Small intestine (tissue), 7 donors: ENCODE results near the gene DMKN. TPM values are rescaled to one million over a fixed set of nuclear protein-coding genes. Genes with fewer than 3 reads are reported as not detected.

Experiments used
- DNase-seq, 2 donors: peaks; one replicate each; pipeline versions ENCODE4 v3.0.0 to v3.0.0-alpha.2; 2013
- FAIRE-seq: peaks from 2 replicates; lab custom pipeline; 2012; peaks lifted over from hg19 to GRCh38; lab: Jason Lieb, UNC
- H3K27ac ChIP-seq, 3 donors: one replicate each; pipeline ENCODE4 v1.5.1; 2013; ENCODE audit warnings: low read length in 2 of 3, mild to moderate bottlenecking in 2 of 3, control low read depth in 1 of 3, inconsistent platforms in 1 of 3, low read depth in 1 of 3, moderate library complexity in 1 of 3
- H3K27me3 ChIP-seq, 3 donors: one replicate each; pipeline ENCODE4 v1.6.1; 2013; ENCODE audit warnings: low read length in 3 of 3, inconsistent platforms in 1 of 3; ENCODE audit not compliant: control insufficient read depth in 3 of 3, insufficient read depth in 3 of 3
- H3K36me3 ChIP-seq, 3 donors: one replicate each; pipeline ENCODE4 v1.6.1; 2013; ENCODE audit warnings: low read length in 3 of 3, inconsistent platforms in 1 of 3, low read depth in 1 of 3, mild to moderate bottlenecking in 1 of 3, moderate library complexity in 1 of 3; ENCODE audit not compliant: control insufficient read depth in 3 of 3, insufficient read depth in 2 of 3
- H3K4me1 ChIP-seq, 3 donors: one replicate each; pipeline ENCODE4 v1.6.1; 2013; ENCODE audit warnings: low read length in 2 of 3, inconsistent platforms in 1 of 3, low read depth in 1 of 3, mild to moderate bottlenecking in 1 of 3, moderate library complexity in 1 of 3; ENCODE audit not compliant: control insufficient read depth in 3 of 3, insufficient read depth in 2 of 3
- H3K4me3 ChIP-seq, 3 donors: one replicate each; pipeline ENCODE4 v1.5.1; 2013; ENCODE audit warnings: low read length in 3 of 3, control low read depth in 1 of 3, inconsistent platforms in 1 of 3, low read depth in 1 of 3, mild to moderate bottlenecking in 1 of 3, moderate library complexity in 1 of 3
- H3K9me3 ChIP-seq, 2 donors: one replicate each; pipeline ENCODE4 v1.6.1; 2013; ENCODE audit warnings: low read depth in 1 of 2, low read length in 1 of 2; ENCODE audit not compliant: control insufficient read depth in 2 of 2, insufficient read depth in 1 of 2
- WGBS, 3 donors: extraction: QIAGEN DNeasy Blood & Tissue Kit; methylation state at CpG; one replicate each; pipeline ENCODE4 v1.1.7; 2013; 5-methylcytosine and 5-hydroxymethylcytosine counted together
- polyA plus RNA-seq, 4 donors: library from polyadenylated mRNA; stranded (reverse) in 3 of 4; unstranded in 1 of 4; fragments of 200-250 nt in 3 of 4; fragments of 120-200 nt in 1 of 4; gene quantifications; one replicate each; pipeline versions ENCODE4 v1.2.1 to v1.2.3, GENCODE V29; 2013
- donor health status: healthy with polysubstance abuse.
- donor health status: control.
- donor health status: control.
- donor health status: Bipolar disorder and iron deficiency.
- donor health status: healthy.

DMKN gene
- polyA plus RNA-seq, 4 donors: 4.7 to 36.9 (median 7.6) TPM; not detected in 1

DNA sequence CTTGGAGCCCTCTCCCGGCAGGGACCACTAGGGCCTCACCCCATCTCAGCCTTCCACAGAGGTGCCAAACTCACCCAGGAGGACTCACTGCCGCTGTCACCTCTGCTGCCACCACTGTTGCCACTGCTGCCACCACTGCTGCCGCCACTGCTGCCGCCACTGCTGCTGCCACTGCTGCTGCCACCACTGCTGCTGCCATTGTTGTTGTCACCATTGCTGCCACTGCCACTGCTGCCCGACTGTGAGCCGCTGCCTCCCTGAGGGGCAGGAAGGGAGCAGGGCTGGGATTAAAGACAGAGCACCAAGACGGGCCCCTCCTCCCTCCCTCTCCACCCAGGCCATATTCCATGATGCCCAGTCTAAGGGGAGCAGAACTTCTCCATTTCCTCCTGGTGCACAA lies 2.1 kb downstream of the DMKN start:
- Histone ChIP-seq H3K36me3 (peaks cover 0 to 2% (median 0%) of the 10 kb centered on the region in 3 donors), H3K9me3 (no peaks in the 10 kb centered on the region), H3K27ac (no peak overlapping the region), H3K4me3 (no peak overlapping the region), H3K27me3 (peaks cover 0 to 37% (median 13%) of the 10 kb centered on the region in 3 donors), H3K4me1 (peaks cover 0 to 6% (median 0%) of the 10 kb centered on the region in 3 donors)
- no peak for FAIRE-seq
- 67 to 73% (median 73%) methylated on average over 5 to 7 of the region's 7 CpGs for WGBS, 3 donors
- DNase-seq: no peak

DNA sequence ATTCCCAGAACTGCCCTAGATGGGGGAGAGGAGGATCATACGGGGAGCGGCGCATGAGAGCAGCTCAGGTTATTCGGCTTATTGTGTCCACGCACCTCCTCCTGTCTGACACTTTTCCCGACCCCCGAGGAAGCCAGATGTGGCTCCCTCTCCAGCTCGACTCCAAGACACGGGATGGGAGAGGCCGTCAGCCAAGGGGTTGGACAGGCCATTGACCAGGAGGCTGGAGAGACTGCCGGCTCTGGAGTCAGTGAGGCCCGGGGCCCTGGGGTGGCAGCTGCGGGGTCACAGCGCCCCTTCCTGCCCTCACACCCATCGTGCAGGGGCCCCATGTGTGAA lies 2.9 kb downstream of the DMKN start:
- FAIRE-seq (no peak), DNase-seq (no peak)
- Histone ChIP-seq H3K4me1 (peaks cover 0 to 6% (median 0%) of the 10 kb centered on the region in 3 donors), H3K9me3 (no peaks in the 10 kb centered on the region), H3K36me3 (peaks cover 0 to 3% (median 0%) of the 10 kb centered on the region in 3 donors), H3K4me3 (peak overlapping the region in 1 of 3 donors; percentile 52), H3K27me3 (peaks cover 0 to 37% (median 13%) of the 10 kb centered on the region in 3 donors), H3K27ac (no peak overlapping the region)
- 5 to 13% (median 9%) methylated on average over 14 to 15 of the region's 15 CpGs for WGBS, 3 donors

DNA sequence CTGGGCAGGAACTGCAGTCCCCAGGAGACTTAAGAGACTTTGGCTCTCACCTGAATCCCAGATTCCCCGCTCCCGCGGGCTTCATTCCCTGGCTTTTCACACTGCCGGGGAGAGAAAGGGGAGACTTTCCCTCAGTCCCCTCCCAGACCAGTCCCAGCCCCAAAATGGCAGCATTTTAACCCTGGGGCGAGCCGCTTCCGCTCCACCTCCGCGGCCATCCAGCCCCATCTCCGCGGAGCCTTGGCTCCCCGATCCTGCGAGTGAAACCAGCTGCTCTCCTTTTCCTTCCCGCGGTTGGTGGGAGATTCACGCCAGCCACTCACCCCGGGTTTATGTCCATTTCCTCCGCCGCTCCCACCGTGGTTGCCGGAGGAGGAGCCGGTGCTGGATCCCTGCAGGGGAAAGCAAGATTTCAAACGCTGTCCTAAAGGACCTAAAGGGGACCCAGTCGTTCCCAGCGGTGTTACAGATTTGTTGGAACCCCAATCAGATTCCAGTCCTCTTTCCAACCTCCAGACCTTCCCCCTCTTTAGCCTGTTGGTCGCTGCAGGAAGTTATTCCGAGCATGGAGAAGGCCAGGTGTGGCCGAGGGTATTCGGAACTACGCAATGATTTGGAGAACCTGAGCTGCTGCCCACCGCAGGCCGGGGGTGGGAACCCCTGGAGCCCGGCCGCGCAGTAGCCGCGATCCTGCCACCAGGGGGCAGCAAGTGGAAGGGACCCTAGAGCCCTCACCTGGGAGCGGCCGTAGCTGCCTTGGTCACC lies 3.4 kb downstream of the DMKN start:
- Histone ChIP-seq H3K27me3 (peaks cover 0 to 37% (median 13%) of the 10 kb centered on the region in 3 donors), H3K4me3 (peak overlapping the region in 1 of 3 donors; percentile 52), H3K27ac (peak overlapping the region in 2 of 3 donors; percentile 23 to 67), H3K36me3 (peaks cover 0 to 9% (median 0%) of the 10 kb centered on the region in 3 donors), H3K4me1 (peaks cover 0 to 6% (median 0%) of the 10 kb centered on the region in 3 donors), H3K9me3 (no peaks in the 10 kb centered on the region)
- WGBS, 3 donors: 0 to 3% (median 1%) methylated on average over 37 to 39 of the region's 39 CpGs
- DNase-seq (peak; percentile 66 to 92), FAIRE-seq (no peak)

GRCh38 chr19:35509018-35509652 lies 4.3 kb downstream of the DMKN start:
- peak overlapping the region in 1 of 3 donors; percentile 67 for H3K27ac ChIP-seq
- WGBS, 3 donors: 15 to 22% (median 20%) methylated on average over 12 of the region's 12 CpGs
- FAIRE-seq: no peak

DNA sequence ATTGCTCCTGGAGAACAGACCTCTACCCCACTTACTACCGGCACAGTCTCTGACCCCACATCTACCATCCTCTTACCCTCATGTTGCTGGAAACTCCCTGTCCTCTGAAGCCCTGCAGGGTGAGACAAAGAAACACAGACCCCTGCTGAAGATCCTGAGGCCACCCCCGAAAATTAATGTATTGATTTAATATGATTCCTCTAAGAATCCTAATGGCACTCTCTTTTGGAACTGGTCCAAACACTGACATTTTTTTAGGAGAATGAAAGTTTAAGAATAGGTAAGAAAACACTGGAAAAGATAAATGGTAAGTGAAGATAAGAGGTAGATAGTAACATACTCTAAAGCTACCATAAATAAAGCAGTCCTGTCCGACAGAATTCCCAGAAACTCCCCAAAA lies 5.3 kb downstream of the DMKN start:
- H3K27ac ChIP-seq: no peak overlapping the region
- DNase-seq (no peak), FAIRE-seq (no peak)
- peaks cover 0 to 6% (median 0%) of the 10 kb centered on the region in 3 donors for H3K4me1 ChIP-seq
- H3K4me3 ChIP-seq: no peak overlapping the region
- H3K36me3 ChIP-seq: peaks cover 0 to 16% (median 0%) of the 10 kb centered on the region in 3 donors
- H3K27me3 ChIP-seq: peaks cover 0 to 22% (median 11%) of the 10 kb centered on the region in 3 donors
- H3K9me3 ChIP-seq: no peaks in the 10 kb centered on the region
- 83 to 88% (median 85%) methylated on average over 3 of the region's 3 CpGs for WGBS, 3 donors

More at GRCh38 chr19:35509018-35509652, 4.3 kb downstream of the DMKN start:
- peaks cover 0 to 6% (median 0%) of the 10 kb centered on the region in 3 donors for H3K4me1 ChIP-seq
- peak; percentile 37 to 80 for DNase-seq
- peaks cover 0 to 11% (median 0%) of the 10 kb centered on the region in 3 donors for H3K36me3 ChIP-seq
- H3K27me3 ChIP-seq: peaks cover 0 to 31% (median 11%) of the 10 kb centered on the region in 3 donors
- H3K4me3 ChIP-seq: peak overlapping the region in 1 of 3 donors; percentile 52
- H3K9me3 ChIP-seq: no peaks in the 10 kb centered on the region

DNA sequence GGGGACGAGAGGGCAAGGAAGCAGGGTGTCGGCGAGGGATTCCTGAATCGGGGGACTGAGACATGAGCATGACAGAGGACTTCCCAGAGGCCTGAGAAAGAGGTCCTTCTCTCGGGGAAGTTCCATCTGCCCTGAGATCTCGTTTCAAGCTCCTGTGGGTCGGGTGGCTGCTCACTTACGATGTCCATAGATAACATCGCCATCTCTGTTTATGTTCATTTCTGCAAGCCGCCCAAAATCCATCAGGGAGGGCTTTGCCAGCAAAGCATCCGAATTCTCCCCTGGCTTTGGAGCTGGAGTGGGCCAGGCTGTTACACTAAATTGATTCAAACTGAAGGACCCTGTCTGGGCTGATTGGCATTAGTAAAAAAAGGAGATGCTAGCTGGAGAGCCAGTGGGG lies 5.9 kb downstream of the DMKN start:
- no peak overlapping the region for H3K4me3 ChIP-seq
- DNase-seq (no peak), FAIRE-seq (no peak)
- WGBS, 3 donors: 80 to 89% (median 83%) methylated on average over 11 of the region's 11 CpGs
- H3K9me3 ChIP-seq: no peaks in the 10 kb centered on the region
- peaks cover 0 to 19% (median 0%) of the 10 kb centered on the region in 3 donors for H3K36me3 ChIP-seq
- peaks cover 0 to 17% (median 7%) of the 10 kb centered on the region in 3 donors for H3K27me3 ChIP-seq
- H3K27ac ChIP-seq: no peak overlapping the region
- H3K4me1 ChIP-seq: peaks cover 0 to 6% (median 0%) of the 10 kb centered on the region in 3 donors

GRCh38 chr19:35506011-35506410 lies 7.4 kb downstream of the DMKN start:
- H3K4me3 ChIP-seq: no peak overlapping the region
- WGBS, 3 donors: 32 to 68% (median 35%) methylated on average over 7 of the region's 7 CpGs
- peak in 1 of 2 donors; percentile 32 for DNase-seq
- peaks cover 0 to 25% (median 0%) of the 10 kb centered on the region in 3 donors for H3K36me3 ChIP-seq
- no peak overlapping the region for H3K27ac ChIP-seq
- peaks cover 0 to 6% (median 0%) of the 10 kb centered on the region in 3 donors for H3K4me1 ChIP-seq
- H3K27me3 ChIP-seq: peaks cover 0 to 10% (median 7%) of the 10 kb centered on the region in 3 donors
- H3K9me3 ChIP-seq: no peaks in the 10 kb centered on the region
- FAIRE-seq: no peak

GRCh38 chr19:35502751-35503150 lies 10.7 kb downstream of the DMKN start:
- Histone ChIP-seq H3K9me3 (no peaks in the 10 kb centered on the region), H3K4me3 (no peak overlapping the region), H3K36me3 (peaks cover 0 to 49% (median 0%) of the 10 kb centered on the region in 3 donors), H3K27me3 (no peaks in the 10 kb centered on the region), H3K4me1 (no peaks in the 10 kb centered on the region), H3K27ac (no peak overlapping the region)
- FAIRE-seq (no peak), DNase-seq (no peak)
- WGBS, 3 donors: 73 to 80% (median 73%) methylated on average over 4 of the region's 4 CpGs
